PC-3 (cell line): ENCODE data around the gene USP50. TPM values are rescaled to one million over a fixed set of nuclear protein-coding genes. Genes with fewer than 3 reads are reported as not detected.

Experiments
- ATAC-seq: fragments of 200-7000 bp; cut with Tn5 transposase; 2 replicates; pipeline ENCODE4 v1.9.1; 2020; ENCODE audit warnings: mild to moderate bottlenecking, moderate library complexity
- Bru-seq: library from RNA; stranded (reverse); fragments of 400-500 nt; gene quantifications from one replicate; lab custom pipeline; 2021; lab: Mats Ljungman, UMichigan
- BruChase-seq, 2 experiments: library from RNA; stranded (reverse); fragments of 400-500 nt; gene quantifications; one replicate each; lab custom pipeline; 2021; lab: Mats Ljungman, UMichigan
- BruUV-seq: library from RNA; stranded (reverse); fragments of 400-500 nt; replicated peaks from 2 replicates; lab custom pipeline; 2021; lab: Mats Ljungman, UMichigan
- CTCF ChIA-PET: fragments of 300-600 bp; sonication (Branson Sonifier 250); formaldehyde crosslinking; loops from one replicate; lab custom pipeline; 2022; ENCODE audit warnings: antibody characterized with exemption; lab: Charles Lee
- POLR2A ChIA-PET: fragments of 300-600 bp; sonication (Branson Sonifier 250); formaldehyde crosslinking; loops from one replicate; lab custom pipeline; 2022; ENCODE audit warnings: antibody characterized with exemption; ENCODE audit not compliant: unreplicated experiment; lab: Charles Lee
- DNase-seq: peaks from one replicate; pipeline ENCODE4 v3.0.0-alpha.2; 2015
- H2AFZ ChIP-seq: fragments of 300-600 bp; sonication (generic); 2 replicates; pipeline ENCODE4 v1.6.0; 2016; ENCODE audit warnings: antibody characterized with exemption, low read length
- H3F3A ChIP-seq: fragments of 300-600 bp; sonication (generic); one replicate; pipeline ENCODE4 v1.6.0; 2017; ENCODE audit warnings: antibody characterized with exemption, low read length, control low read depth, mild to moderate bottlenecking; ENCODE audit not compliant: unreplicated experiment
- H3K27ac ChIP-seq: fragments of 300-600 bp; sonication (generic); 2 replicates; pipeline ENCODE4 v1.5.1; 2016; ENCODE audit warnings: mild to moderate bottlenecking, low read length
- H3K27me3 ChIP-seq: fragments of 300-600 bp; sonication (generic); 2 replicates; pipeline ENCODE4 v1.6.1; 2016; ENCODE audit warnings: low read length, mixed read lengths
- H3K36me3 ChIP-seq: fragments of 300-600 bp; sonication (generic); 2 replicates; pipeline ENCODE4 v1.6.1; 2016; ENCODE audit warnings: low read depth, mixed run types, low read length, mixed read lengths
- H3K4me1 ChIP-seq: fragments of 300-600 bp; sonication (generic); 2 replicates; pipeline ENCODE4 v1.5.1; 2016; ENCODE audit warnings: low read length; ENCODE audit not compliant: insufficient read depth
- H3K4me2 ChIP-seq: fragments of 300-600 bp; sonication (generic); 2 replicates; pipeline ENCODE4 v1.6.0; 2016; ENCODE audit warnings: low read length
- H3K4me3 ChIP-seq: fragments of 300-600 bp; sonication (generic); 2 replicates; pipeline ENCODE4 v1.5.1; 2016; ENCODE audit warnings: mild to moderate bottlenecking, low read length, mixed read lengths
- H3K79me2 ChIP-seq: fragments of 300-600 bp; sonication (generic); 2 replicates; pipeline ENCODE4 v1.6.1; 2017; ENCODE audit warnings: low read length, mixed read lengths
- H3K9ac ChIP-seq: fragments of 300-600 bp; sonication (generic); 2 replicates; pipeline ENCODE4 v1.6.0; 2016; ENCODE audit warnings: mild to moderate bottlenecking, low read length
- H3K9me2 ChIP-seq: fragments of 300-600 bp; sonication (generic); replicated peaks from 2 replicates; pipeline ENCODE4 v1.6.1; 2016; ENCODE audit warnings: mixed run types, low read length, mixed read lengths
- H3K9me3 ChIP-seq: fragments of 300-600 bp; sonication (generic); 2 replicates; pipeline ENCODE4 v1.6.1; 2016; ENCODE audit warnings: low read length, mixed read lengths
- H4K20me1 ChIP-seq: fragments of 300-600 bp; sonication (generic); 2 replicates; pipeline ENCODE4 v1.6.1; 2016; ENCODE audit warnings: low read length, mixed read lengths
- EZH2 ChIP-seq: fragments of 300-600 bp; sonication (generic); IDR thresholded peaks from one replicate; pipeline ENCODE4 v1.6.1; 2017; ENCODE audit warnings: antibody characterized with exemption, mild to moderate bottlenecking, low read length; ENCODE audit not compliant: unreplicated experiment
- EZH2phosphoT487 ChIP-seq: fragments of 300-600 bp; sonication (generic); IDR thresholded peaks from 2 replicates; pipeline ENCODE4 v1.6.1; 2018; ENCODE audit warnings: mild to moderate bottlenecking, antibody characterized with exemption, low read length, borderline replicate concordance
- intact Hi-C: fragments of 100-400 bp; cut with micrococcal nuclease; formaldehyde crosslinking; loops from 2 replicates; pipeline ENCODE4 v1.9.0; 2023
- long read RNA-seq: library from polyadenylated mRNA; unstranded; transcript quantifications from one replicate; pipeline ENCODE4 v2.0.0, GENCODE V29; 2021; ENCODE audit not compliant: unreplicated experiment
- total RNA-seq: library from RNA; depleted of rRNA; stranded (reverse); fragments of >200 nt; gene quantifications from 2 replicates; pipeline ENCODE4 v1.2.3, GENCODE V29; 2014; rRNA removed
- TF ChIP-seq, protein P1 (sequence below): fragments of 300-600 bp; sonication (generic); conservative IDR thresholded peaks from 2 replicates; pipeline ENCODE4 v1.5.1; 2017; ENCODE audit warnings: antibody characterized with exemption, low read depth, mild to moderate bottlenecking, low read length

USP50 gene
- not detected in 2 replicates for total RNA-seq
- Bru-seq, nascent RNA: percentile 23 among the genes with signal in this experiment
- percentile 47 among the genes with signal in this experiment for BruChase-seq, experiment 1, labeled RNA remaining after a 6-hour chase
- BruChase-seq, experiment 2, labeled RNA remaining after a 2-hour chase: percentile 54 among the genes with signal in this experiment
- long read RNA-seq: 0 reads

DNA sequence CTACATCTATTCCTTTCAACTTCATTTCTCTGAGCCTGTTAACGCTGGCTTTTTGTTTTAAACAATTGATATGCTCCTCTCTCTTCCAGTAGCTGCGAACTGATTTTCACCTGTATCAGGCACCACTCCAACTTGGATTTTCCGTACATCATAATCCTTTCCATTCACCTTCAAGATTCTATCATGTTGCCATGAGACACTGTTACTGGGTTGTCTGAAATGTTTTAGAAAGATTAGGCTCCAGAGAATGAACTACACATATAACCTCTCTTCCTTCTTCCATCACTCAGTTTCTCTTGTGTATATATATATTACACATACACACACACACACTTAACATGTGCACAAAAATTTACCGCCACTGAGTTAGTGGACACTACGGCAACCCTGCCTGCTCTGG is at the start of gene USP50:
TSS of gene USP50 (minus strand) at position 101 of the 400 bp plus-strand sequence. CDS start 141 bp downstream, outside the sequence.
- DNase-seq (no peak), ATAC-seq (no peak)
- Histone ChIP-seq H3K9me2 (no peaks in the 10 kb centered on the region), H3K4me3 (no peak within 1 kb of the TSS), H3K9me3 (no peaks in the 10 kb centered on the region), H3K27ac (no peak within 1 kb of the TSS), H3F3A (no peaks in the 10 kb centered on the region), H3K4me1 (no peaks in the 10 kb centered on the region), H3K79me2 (no peaks in the 10 kb centered on the region), H4K20me1 (no peaks in the 10 kb centered on the region), H3K9ac (no peak within 1 kb of the TSS), H3K36me3 (no peaks in the 10 kb centered on the region), H2AFZ (no peak within 1 kb of the TSS), H3K4me2 (no peak within 1 kb of the TSS), H3K27me3 (no peaks in the 10 kb centered on the region)
- ChIA-PET CTCF (no interaction called here), POLR2A (no interaction called here)
- no TSS peak for BruUV-seq
- TF ChIP-seq, protein P1, sequence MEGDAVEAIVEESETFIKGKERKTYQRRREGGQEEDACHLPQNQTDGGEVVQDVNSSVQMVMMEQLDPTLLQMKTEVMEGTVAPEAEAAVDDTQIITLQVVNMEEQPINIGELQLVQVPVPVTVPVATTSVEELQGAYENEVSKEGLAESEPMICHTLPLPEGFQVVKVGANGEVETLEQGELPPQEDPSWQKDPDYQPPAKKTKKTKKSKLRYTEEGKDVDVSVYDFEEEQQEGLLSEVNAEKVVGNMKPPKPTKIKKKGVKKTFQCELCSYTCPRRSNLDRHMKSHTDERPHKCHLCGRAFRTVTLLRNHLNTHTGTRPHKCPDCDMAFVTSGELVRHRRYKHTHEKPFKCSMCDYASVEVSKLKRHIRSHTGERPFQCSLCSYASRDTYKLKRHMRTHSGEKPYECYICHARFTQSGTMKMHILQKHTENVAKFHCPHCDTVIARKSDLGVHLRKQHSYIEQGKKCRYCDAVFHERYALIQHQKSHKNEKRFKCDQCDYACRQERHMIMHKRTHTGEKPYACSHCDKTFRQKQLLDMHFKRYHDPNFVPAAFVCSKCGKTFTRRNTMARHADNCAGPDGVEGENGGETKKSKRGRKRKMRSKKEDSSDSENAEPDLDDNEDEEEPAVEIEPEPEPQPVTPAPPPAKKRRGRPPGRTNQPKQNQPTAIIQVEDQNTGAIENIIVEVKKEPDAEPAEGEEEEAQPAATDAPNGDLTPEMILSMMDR: no peak
- TF ChIP-seq EZH2phosphoT487: no peak
- TF ChIP-seq EZH2: no peak
- intact Hi-C loops: no loop called here

DNA sequence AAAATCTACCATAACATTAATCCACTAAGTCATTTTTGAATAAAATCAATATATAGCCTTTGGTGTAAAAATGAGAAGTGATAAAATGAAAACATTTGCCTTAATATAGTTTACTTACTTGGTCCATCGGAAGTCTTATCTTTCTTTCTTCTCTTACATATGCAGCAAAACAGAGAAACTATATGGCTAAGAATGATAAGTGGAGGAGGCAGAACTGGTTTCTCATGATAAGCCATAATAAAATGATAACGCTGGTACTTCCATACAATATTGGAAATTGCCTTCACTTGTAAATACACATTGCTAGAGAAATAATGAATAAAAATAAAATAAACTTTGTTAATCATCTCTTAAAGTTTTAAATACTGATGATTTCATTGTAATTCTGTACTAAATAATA is 47.8 kb upstream of the USP50 start:
- Histone ChIP-seq H3K27me3 (no peaks in the 10 kb centered on the region), H3K79me2 (no peaks in the 10 kb centered on the region), H3K4me2 (no peak overlapping the region), H3K9me2 (no peaks in the 10 kb centered on the region), H3K36me3 (peaks cover 20% of the 10 kb centered on the region; the same call in 1 of the 2 replicates), H3K27ac (no peak overlapping the region), H3F3A (no peaks in the 10 kb centered on the region), H3K4me1 (no peaks in the 10 kb centered on the region), H4K20me1 (no peaks in the 10 kb centered on the region), H3K9ac (no peak overlapping the region), H2AFZ (no peak overlapping the region), H3K4me3 (no peak overlapping the region), H3K9me3 (no peaks in the 10 kb centered on the region)
- ChIA-PET CTCF (no interaction called here), POLR2A (no interaction called here)
- intact Hi-C loops: no loop called here
- TF ChIP-seq, protein P1: no peak
- TF ChIP-seq EZH2 (no peak), EZH2phosphoT487 (no peak)
- no peak for ATAC-seq
- BruUV-seq: no TSS peak
- DNase-seq: no peak

DNA sequence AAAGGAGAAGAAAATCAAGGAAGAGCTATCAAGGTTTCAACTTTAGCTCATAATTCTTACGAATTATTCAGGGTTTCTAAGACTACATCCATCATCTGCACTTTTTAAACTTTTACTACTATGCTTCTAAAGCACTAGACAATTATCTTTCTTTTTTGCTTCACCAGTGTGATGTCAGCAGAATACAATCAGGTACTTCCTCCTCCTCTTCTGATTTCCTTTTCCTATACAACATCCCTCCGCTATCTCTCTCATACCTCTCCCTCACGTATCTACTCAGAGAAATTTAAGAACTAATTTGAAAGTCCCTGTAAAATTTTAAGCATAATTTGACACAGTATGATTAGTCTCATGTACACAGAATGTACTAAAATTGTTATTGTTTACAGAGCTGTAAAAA is 47.3 kb upstream of the USP50 start:
- TF ChIP-seq EZH2 (no peak), EZH2phosphoT487 (no peak)
- TF ChIP-seq, protein P1: no peak
- no peaks in the 10 kb centered on the region for H3K4me1 ChIP-seq
- no peaks in the 10 kb centered on the region for H3K9me3 ChIP-seq
- peaks cover 20% of the 10 kb centered on the region; the same call in 1 of the 2 replicates for H3K36me3 ChIP-seq
- H3K27ac ChIP-seq: no peak overlapping the region
- no peak overlapping the region for H3K9ac ChIP-seq
- no peak overlapping the region for H3K4me3 ChIP-seq
- no peak overlapping the region for H2AFZ ChIP-seq
- no peaks in the 10 kb centered on the region for H4K20me1 ChIP-seq
- no peak overlapping the region for H3K4me2 ChIP-seq
- no peaks in the 10 kb centered on the region for H3K27me3 ChIP-seq
- no TSS peak for BruUV-seq
- POLR2A ChIA-PET: no interaction called here
- intact Hi-C loops: no loop called here
- no peaks in the 10 kb centered on the region for H3F3A ChIP-seq
- DNase-seq: no peak
- CTCF ChIA-PET: no interaction called here
- no peaks in the 10 kb centered on the region for H3K9me2 ChIP-seq
- ATAC-seq: no peak
- no peaks in the 10 kb centered on the region for H3K79me2 ChIP-seq
